Measurements from ENCODE around the gene ENPP1. TPM values are rescaled to one million over a fixed set of nuclear protein-coding genes. Genes with fewer than 3 reads are reported as not detected.

The ENPP1 gene
- 0.98 and 1.5 TPM in 2 replicates for total RNA-seq (ENCODE audit: low replicate concordance)

DNA sequence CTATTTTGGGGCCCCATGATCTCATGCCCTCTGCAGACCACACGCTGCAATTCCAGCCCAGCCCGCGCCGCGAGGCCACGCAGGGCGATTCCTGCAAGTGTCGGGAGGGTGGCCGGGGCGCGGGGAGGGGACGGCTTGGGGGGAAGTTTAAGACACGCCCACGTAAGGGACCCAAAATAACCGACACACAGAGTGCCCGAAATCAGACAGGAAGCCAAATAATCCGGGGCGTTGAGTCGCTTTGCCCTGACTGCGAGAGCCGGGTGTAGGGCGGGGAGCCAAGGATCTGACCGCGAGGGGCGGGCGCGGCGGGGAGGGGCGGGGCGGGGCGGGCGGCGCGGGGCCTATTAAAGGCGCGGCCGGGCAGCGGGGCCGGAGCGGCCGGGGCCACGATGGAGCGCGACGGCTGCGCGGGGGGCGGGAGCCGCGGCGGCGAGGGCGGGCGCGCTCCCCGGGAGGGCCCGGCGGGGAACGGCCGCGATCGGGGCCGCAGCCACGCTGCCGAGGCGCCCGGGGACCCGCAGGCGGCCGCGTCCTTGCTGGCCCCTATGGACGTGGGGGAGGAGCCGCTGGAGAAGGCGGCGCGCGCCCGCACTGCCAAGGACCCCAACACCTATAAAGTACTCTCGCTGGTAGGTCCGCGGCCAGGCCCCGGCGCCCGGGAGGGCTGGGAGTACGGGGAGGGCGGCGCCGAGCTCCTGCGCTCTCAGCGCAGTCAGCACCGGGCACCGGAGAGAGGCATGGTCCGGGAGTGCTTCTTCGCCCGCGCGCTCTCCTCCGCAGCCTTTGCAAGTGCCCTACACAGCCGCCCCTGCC lies at the start of gene ENPP1:
TSS of gene ENPP1 (plus strand) at position 377 of the 816 bp plus-strand sequence. CDS start at position 393, 16 bp downstream.

Other genes starting within 250 kb of the ENPP1 start
- gene ARG1, start 234.8 kb upstream of the ENPP1 start, total RNA-seq (ENCODE audit: low replicate concordance), result not detected in 2 replicates
- 15.6 and 22.7 TPM in 2 replicates for gene MED23, start 179.8 kb upstream of the ENPP1 start, total RNA-seq (ENCODE audit: low replicate concordance)
- gene ENPP3, start 170.7 kb upstream of the ENPP1 start, total RNA-seq (ENCODE audit: low replicate concordance), result not detected in 2 replicates
- not detected in 2 replicates for gene OR2A4, start 106.6 kb upstream of the ENPP1 start, total RNA-seq (ENCODE audit: low replicate concordance)
- not detected in 2 replicates for gene CTAGE9, start 97.0 kb upstream of the ENPP1 start, total RNA-seq (ENCODE audit: low replicate concordance)
- gene CCN2, start 143.4 kb downstream of the ENPP1 start, total RNA-seq (ENCODE audit: low replicate concordance), result 15.8 and 981 TPM in 2 replicates